GM19099 (cell line): ENCODE results near the gene MARVELD1.
A peak's percentile ranks its signal among the peaks of the same experiment; 100 is the strongest.

Source experiments
- POLR2A ChIP-seq: IDR thresholded peaks from 3 replicates; pipeline ENCODE4 v1.6.1; 2011; ENCODE audit warnings: low read depth; ENCODE audit not compliant: insufficient read length; ENCODE audit errors: extremely low read depth

The MARVELD1 gene

GRCh38 chr10:97713339-97713825, at the start of gene MARVELD1:
MARVELD1 (plus strand) TSS chr10:97713730; CDS start chr10:97713877, 147 bp downstream.
- TF ChIP-seq POLR2A, result peak; percentile 18

- no peak for TF ChIP-seq POLR2A
Observed at GRCh38 chr10:97664282-97664850, 49.2 kb upstream of the MARVELD1 start.

GRCh38 chr10:97666992-97667391, 46.5 kb upstream of the MARVELD1 start:
- TF ChIP-seq POLR2A, result no peak

- TF ChIP-seq POLR2A, result no peak
Observed at GRCh38 chr10:97667463-97667862, 46.1 kb upstream of the MARVELD1 start.

GRCh38 chr10:97669571-97669970, 44.0 kb upstream of the MARVELD1 start:
- no peak for TF ChIP-seq POLR2A

GRCh38 chr10:97673736-97674525, 39.6 kb upstream of the MARVELD1 start:
- TF ChIP-seq POLR2A, result no peak

- no peak for TF ChIP-seq POLR2A
Observed at GRCh38 chr10:97675222-97675621, 38.3 kb upstream of the MARVELD1 start.

- no peak for TF ChIP-seq POLR2A
Observed at GRCh38 chr10:97676770-97677581, 36.6 kb upstream of the MARVELD1 start.

- no peak for TF ChIP-seq POLR2A
Observed at GRCh38 chr10:97679594-97679993, 33.9 kb upstream of the MARVELD1 start.

GRCh38 chr10:97682042-97682441, 31.5 kb upstream of the MARVELD1 start:
- no peak for TF ChIP-seq POLR2A

GRCh38 chr10:97683556-97684367, 29.8 kb upstream of the MARVELD1 start:
- TF ChIP-seq POLR2A, result no peak

GRCh38 chr10:97684866-97685394, 28.6 kb upstream of the MARVELD1 start:
- TF ChIP-seq POLR2A, result no peak

GRCh38 chr10:97685395-97685958, 28.1 kb upstream of the MARVELD1 start:
- no peak for TF ChIP-seq POLR2A
